HL-60 (cell line): ENCODE data around the gene GSTT2.

Source experiments
- DNase-seq, 2 experiments: peaks; one replicate each; pipeline ENCODE4 v3.0.0-alpha.2; 2010 to 2020; ENCODE audit warnings: low read depth in 1 of 2, low spot score in 1 of 2
- H3K27ac ChIP-seq: fragments of 250-450 bp; sonication (Bioruptor Pico); replicated peaks from 2 replicates; pipeline ENCODE4 v1.5.1; 2020; ENCODE audit warnings: mild to moderate bottlenecking, moderate library complexity
- H3K27me3 ChIP-seq: fragments of 250-450 bp; sonication (Bioruptor Pico); 2 replicates; pipeline ENCODE4 v1.5.1; 2021; ENCODE audit warnings: mild to moderate bottlenecking, moderate library complexity; ENCODE audit not compliant: insufficient read depth, poor library complexity, severe bottlenecking
- H3K4me3 ChIP-seq: replicated peaks from 2 replicates; pipeline ENCODE4 v1.5.1; 2011; ENCODE audit warnings: mild to moderate bottlenecking, control low read depth, low read length; ENCODE audit not compliant: insufficient read depth
- GABPA ChIP-seq: IDR thresholded peaks from 2 replicates; pipeline ENCODE4 v1.6.1; 2012; ENCODE audit warnings: low read depth
- POLR2AphosphoS5 ChIP-seq: IDR thresholded peaks from 2 replicates; pipeline ENCODE4 v1.6.1; 2012; ENCODE audit warnings: low read depth
- SPI1 ChIP-seq: IDR thresholded peaks from 2 replicates; pipeline ENCODE4 v1.6.1; 2012; ENCODE audit warnings: low read depth, mild to moderate bottlenecking, borderline replicate concordance
- TF ChIP-seq, protein P1 (sequence below): IDR thresholded peaks from 2 replicates; pipeline ENCODE4 v1.6.1; 2012; ENCODE audit warnings: low read depth; ENCODE audit not compliant: insufficient replicate concordance
- TF ChIP-seq, protein P2 (sequence below): IDR thresholded peaks from one replicate; pipeline ENCODE4 v1.5.1; 2011; ENCODE audit warnings: low read length, control low read depth, inconsistent platforms; ENCODE audit not compliant: insufficient read depth

The GSTT2 gene

GRCh38 chr22:24021304-24021703 lies 41.4 kb downstream of the GSTT2 start:
- Histone ChIP-seq H3K27me3 (no peaks in the 10 kb centered on the region), H3K4me3 (no peak overlapping the region), H3K27ac (no peak overlapping the region)
- DNase-seq, result no peak
- TF ChIP-seq, protein P1, sequence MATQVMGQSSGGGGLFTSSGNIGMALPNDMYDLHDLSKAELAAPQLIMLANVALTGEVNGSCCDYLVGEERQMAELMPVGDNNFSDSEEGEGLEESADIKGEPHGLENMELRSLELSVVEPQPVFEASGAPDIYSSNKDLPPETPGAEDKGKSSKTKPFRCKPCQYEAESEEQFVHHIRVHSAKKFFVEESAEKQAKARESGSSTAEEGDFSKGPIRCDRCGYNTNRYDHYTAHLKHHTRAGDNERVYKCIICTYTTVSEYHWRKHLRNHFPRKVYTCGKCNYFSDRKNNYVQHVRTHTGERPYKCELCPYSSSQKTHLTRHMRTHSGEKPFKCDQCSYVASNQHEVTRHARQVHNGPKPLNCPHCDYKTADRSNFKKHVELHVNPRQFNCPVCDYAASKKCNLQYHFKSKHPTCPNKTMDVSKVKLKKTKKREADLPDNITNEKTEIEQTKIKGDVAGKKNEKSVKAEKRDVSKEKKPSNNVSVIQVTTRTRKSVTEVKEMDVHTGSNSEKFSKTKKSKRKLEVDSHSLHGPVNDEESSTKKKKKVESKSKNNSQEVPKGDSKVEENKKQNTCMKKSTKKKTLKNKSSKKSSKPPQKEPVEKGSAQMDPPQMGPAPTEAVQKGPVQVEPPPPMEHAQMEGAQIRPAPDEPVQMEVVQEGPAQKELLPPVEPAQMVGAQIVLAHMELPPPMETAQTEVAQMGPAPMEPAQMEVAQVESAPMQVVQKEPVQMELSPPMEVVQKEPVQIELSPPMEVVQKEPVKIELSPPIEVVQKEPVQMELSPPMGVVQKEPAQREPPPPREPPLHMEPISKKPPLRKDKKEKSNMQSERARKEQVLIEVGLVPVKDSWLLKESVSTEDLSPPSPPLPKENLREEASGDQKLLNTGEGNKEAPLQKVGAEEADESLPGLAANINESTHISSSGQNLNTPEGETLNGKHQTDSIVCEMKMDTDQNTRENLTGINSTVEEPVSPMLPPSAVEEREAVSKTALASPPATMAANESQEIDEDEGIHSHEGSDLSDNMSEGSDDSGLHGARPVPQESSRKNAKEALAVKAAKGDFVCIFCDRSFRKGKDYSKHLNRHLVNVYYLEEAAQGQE, result no peak
- TF ChIP-seq POLR2AphosphoS5, result no peak
- TF ChIP-seq, protein P2, sequence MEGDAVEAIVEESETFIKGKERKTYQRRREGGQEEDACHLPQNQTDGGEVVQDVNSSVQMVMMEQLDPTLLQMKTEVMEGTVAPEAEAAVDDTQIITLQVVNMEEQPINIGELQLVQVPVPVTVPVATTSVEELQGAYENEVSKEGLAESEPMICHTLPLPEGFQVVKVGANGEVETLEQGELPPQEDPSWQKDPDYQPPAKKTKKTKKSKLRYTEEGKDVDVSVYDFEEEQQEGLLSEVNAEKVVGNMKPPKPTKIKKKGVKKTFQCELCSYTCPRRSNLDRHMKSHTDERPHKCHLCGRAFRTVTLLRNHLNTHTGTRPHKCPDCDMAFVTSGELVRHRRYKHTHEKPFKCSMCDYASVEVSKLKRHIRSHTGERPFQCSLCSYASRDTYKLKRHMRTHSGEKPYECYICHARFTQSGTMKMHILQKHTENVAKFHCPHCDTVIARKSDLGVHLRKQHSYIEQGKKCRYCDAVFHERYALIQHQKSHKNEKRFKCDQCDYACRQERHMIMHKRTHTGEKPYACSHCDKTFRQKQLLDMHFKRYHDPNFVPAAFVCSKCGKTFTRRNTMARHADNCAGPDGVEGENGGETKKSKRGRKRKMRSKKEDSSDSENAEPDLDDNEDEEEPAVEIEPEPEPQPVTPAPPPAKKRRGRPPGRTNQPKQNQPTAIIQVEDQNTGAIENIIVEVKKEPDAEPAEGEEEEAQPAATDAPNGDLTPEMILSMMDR, result no peak
- no peak for TF ChIP-seq SPI1
- no peak for TF ChIP-seq GABPA

GRCh38 chr22:24023204-24023789 lies 43.4 kb downstream of the GSTT2 start:
- TF ChIP-seq GABPA, result no peak
- H3K27ac ChIP-seq, result no peak overlapping the region
- no peak overlapping the region for H3K4me3 ChIP-seq
- DNase-seq, result no peak
- no peaks in the 10 kb centered on the region for H3K27me3 ChIP-seq

DNA sequence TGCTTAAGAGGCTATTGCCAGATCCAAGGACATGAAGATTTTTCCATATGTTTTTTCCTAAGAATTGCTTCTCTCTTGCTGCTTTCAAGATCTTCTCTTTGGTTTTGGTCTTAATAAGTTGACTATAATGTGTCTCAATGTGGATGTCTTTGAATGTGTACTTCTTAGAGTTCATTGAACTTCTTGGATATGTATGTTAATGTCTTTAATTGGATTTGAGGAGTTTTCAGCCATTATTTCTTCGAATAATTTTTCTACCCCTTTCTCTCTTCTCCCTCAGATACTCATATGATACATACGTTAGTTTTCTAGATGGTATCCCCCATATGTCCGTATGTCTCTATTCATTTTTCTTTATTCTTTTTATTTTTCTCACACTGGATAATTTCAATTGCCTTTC lies 44.4 kb downstream of the GSTT2 start:
- Histone ChIP-seq H3K4me3 (no peak overlapping the region), H3K27me3 (no peaks in the 10 kb centered on the region), H3K27ac (no peak overlapping the region)
- TF ChIP-seq, protein P1, result no peak
- TF ChIP-seq GABPA, result no peak
- no peak for TF ChIP-seq SPI1
- TF ChIP-seq, protein P2, result no peak
- TF ChIP-seq POLR2AphosphoS5, result no peak
- DNase-seq, result no peak

- no peak overlapping the region for H3K4me3 ChIP-seq
- no peak for DNase-seq
- TF ChIP-seq GABPA, result no peak
- TF ChIP-seq, protein P2, result no peak
- TF ChIP-seq SPI1, result no peak
- TF ChIP-seq, protein P1, result no peak
- no peak for TF ChIP-seq POLR2AphosphoS5
- H3K27ac ChIP-seq, result no peak overlapping the region
- H3K27me3 ChIP-seq, result no peaks in the 10 kb centered on the region
These were observed 45.5 kb downstream of the GSTT2 start for GRCh38 chr22:24025475-24025874.
